NCI-H2227 (cell line): Measurements from ENCODE around the gene KIF5A.

Source experiments
- DNase-seq: peaks from one replicate; lab custom pipeline; 2025; ENCODE audit not compliant: unreplicated experiment; lab: John Stamatoyannopoulos, UW

The KIF5A gene

GRCh38 chr12:57534991-57535543 lies 14.8 kb upstream of the KIF5A start:
- DNase-seq, result no peak

DNA sequence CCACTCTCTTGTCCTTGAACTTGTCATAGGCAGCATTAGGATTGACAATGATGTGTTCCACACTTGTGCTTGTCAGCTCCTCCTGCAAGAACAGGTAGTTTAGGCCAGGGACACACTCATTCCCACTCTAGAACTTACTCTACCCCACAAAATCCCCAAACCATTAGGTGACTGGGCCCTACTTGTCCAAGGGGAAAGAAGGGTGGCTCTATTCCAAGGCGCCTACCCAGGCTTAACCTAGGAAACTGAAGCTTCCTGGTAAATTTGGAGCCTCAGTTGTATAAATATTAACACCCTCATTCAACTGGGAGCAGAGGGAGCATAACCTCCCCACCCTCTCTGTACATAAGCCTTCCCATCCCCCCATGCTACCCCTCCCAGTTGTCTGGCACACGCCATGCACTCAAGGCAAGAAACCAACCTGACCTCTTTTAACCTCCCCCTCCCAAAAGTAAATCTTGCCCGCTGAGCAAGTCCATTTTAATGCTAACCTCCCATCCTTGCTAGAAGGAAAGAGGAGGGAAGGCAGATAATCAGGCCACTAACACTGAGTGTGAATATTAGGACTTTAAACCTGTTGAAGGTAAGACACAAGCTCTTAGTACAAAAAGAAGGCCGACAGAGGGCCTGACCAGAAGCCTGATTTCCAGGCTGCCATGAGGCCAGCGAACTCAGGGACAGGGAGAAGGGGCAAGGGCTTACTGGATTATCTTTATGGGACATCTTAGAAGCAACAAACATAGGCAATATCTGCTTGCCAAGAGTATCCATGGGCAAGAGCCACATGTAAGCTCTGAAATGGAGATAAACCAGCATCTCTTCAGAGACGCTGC lies 13.9 kb upstream of the KIF5A start:
- no peak for DNase-seq

DNA sequence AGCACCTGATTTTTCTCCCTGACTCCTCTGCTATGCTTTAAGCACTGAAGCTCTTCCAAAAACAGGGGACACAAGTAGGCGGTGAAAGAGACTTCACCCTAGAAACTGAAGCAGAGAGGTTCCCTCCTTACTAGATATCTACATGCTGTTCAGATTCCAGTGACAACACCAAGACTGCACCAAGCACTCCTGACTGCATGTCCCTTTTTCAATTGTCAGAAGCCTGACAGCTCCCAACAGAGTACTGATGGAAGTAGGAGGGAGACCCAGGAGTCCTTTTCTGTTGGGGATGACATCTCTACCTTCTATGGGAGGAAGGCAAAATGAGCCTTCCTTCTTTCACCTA lies 13.3 kb upstream of the KIF5A start:
- no peak for DNase-seq

- no peak for DNase-seq
Measured at GRCh38 chr12:57539134-57539768, 10.6 kb upstream of the KIF5A start.

DNA sequence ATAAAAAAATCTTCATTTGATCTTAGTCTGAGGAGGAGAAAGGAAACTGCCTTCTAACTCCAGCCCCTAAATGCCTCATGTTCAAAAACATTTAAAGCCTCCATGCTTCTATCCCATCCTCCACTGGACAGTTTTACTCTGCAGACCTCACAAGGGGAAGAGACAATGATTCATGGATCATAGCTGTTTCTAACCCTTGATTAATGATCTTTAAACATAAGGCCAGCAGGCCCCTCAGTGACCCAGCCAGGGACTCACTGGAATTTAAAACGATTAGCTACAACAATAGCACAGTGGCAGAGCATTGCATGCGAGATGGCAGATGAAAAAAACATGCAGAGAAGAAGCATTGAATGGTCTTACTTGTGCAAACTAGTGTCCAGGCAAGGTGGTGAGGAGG lies 8.8 kb upstream of the KIF5A start:
- DNase-seq, result peak; percentile 28

DNA sequence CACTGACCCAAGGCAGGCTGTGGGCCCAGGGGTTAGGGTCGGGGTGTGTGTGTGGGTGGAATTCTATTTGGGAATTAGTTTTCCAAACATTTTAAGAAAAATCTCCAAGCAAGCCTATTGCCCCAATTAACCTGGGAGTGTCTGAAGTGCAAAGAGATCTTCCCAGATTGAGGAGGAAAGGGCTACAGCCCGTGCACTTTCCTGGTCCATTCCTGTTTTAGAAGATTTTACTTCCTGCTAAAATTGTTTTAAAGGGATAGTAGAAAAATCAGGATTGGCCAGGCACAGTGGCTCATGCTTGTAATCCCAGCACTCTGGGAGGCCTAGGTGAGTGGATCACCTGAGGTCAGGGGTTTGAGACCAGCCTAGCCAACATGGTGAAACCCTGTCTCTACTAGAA lies 8.1 kb upstream of the KIF5A start:
- no peak for DNase-seq

GRCh38 chr12:57543581-57543980 lies 6.3 kb upstream of the KIF5A start:
- DNase-seq, result no peak

GRCh38 chr12:57545809-57546437 lies 3.9 kb upstream of the KIF5A start:
- no peak for DNase-seq

DNA sequence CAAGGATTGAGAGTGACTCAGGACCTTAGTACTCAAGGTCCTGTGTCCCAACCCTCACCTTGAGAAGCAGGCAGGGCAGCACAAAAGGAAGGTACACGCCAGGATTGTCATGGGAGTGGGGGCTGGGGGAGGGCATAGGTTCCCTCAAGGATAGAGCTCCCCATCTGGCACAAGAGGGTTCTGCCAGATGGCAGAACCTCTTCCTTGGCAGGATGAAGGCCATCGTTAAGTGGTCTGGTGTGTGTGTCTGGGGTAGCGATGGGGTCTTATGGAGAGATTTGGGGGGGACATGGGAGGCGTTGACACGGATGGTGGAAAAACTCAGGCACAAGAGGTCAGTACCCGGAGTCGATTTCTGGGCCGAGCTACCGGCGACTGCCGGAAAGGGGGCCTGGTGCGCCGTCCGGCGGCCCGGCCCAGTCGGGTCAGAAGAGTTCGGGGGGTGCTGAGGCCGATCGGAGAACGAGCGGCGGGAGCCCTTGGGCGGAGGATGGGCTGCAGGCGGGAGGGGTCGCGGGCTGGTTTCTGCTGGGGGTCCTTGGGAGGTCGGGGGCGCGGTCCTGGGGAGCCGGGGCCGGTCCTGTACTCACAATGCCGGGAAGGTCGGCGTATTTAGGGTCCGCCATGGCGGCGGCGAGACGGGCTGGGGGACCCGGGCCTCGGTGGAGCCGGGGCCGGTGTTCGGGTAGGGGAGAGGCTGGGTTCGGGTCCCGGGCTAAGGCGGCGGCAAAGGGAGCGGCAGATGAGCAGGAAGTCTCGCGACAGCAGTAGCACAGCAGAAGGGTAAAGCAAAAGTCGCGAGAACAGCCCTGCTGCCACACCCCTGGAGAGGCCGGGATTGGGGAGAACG lies 3.2 kb upstream of the KIF5A start, which contains the start of gene DCTN2:
Gene DCTN2 (minus strand): TSS at position 755 of the 850 bp plus-strand sequence. CDS start 129 bp downstream, at position 626.
- DNase-seq, result peak; percentile 94

- DNase-seq, result no peak
Measured at GRCh38 chr12:57547288-57548012, 2.4 kb upstream of the KIF5A start.

- no peak for DNase-seq
Measured at GRCh38 chr12:57548013-57548315, 1.9 kb upstream of the KIF5A start.

DNA sequence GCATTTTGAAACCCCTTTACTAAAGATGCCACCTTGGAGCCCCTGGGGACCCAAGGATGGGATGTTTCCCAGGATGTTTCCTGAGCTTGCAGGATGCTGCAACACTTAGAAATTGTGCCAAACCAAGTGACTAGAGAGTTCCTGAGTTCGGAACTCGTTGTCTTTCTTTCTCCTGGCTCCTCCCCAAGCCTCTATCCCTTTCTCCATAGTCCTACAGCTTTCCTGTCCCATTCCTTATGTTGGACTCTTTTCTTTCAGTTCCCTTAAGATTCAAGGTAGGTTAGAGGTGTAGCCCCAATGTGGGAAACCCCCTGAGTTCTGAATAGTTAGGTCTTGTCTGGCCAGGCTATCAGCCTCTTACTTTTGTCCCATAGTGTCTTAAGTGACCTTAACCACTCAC lies 1.4 kb upstream of the KIF5A start:
- DNase-seq, result no peak

- no peak for DNase-seq
Measured at GRCh38 chr12:57549203-57549908, 488 bp upstream of the KIF5A start.

DNA sequence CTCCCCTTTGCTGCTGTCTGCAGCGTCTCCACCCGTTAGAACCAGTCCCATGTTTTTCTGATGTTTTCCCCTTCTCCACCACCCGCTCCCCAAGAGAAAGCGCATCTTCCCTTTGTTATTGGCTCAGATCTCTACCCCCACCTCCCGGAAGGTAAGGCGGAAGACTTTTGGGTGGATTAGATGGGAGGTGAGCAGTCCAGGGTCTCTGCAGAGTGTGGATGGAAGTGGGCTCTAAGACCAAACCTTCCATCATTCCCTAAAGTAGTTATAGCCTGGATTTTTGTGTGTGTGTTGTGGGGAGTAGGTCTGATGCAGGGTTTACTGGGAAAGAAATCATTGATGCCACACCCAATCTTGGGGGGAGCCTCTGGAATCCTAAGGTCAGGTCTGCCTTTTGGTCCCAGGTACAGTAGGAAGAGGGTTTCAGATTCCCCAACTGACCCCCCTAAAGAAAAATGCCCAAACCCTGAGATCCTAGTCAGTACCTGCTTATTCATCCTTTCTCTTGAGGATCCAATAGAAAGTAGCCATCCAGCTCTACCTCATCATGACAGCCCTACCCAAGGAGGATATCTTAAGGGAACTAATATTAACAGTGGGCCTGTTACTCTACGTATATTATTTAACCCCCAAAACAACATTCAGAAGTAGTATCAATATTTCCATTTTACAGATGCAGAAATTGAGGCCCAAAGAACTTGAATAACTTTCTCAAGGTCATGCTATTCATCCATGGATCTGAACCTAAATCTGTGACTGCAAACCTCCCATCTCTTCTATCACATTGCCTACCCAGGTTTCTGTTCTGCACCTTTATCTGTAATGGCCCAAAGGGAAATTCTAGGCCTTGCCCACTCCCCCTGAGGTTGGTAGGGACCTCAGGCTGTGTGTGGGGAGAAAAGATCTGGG lies 1.1 kb downstream of the KIF5A start:
- DNase-seq, result no peak

GRCh38 chr12:57551637-57552305 lies 1.9 kb downstream of the KIF5A start:
- DNase-seq, result no peak

- no peak for DNase-seq
Measured at GRCh38 chr12:57552306-57552651, 2.4 kb downstream of the KIF5A start.

GRCh38 chr12:57552835-57553313 lies 3.0 kb downstream of the KIF5A start:
- DNase-seq, result no peak
